CD4-positive, alpha-beta T cell treated with Interleukin-17A for 1 hour (primary cell): ENCODE measurements around the gene PRKG1.

Source experiments
- DNase-seq: peaks from one replicate; pipeline ENCODE4 v3.0.0-alpha.2; 2020

The PRKG1 gene

DNA sequence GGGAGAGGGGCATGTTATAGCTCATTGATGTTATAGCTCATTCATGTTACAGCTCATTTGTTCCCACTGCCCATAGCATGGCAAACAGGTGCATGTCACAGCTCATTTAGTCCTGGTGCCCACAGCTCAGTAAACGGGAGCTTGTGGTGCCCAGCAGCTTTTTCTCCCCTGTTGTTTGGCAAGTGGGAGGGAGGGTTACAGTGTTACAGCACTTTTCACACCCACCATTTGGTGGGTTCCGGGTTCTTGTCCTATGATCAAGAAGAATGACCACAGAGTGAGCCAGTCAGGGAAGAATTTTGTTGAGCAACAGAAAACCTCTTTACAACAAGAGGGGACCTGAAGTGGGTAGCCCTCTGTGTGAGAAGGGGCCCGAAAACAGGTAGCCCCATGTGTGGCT is 787.9 kb downstream of the PRKG1 start:
- no peak for DNase-seq

GRCh38 chr10:51867956-51868355 is 793.7 kb downstream of the PRKG1 start:
- no peak for DNase-seq

DNA sequence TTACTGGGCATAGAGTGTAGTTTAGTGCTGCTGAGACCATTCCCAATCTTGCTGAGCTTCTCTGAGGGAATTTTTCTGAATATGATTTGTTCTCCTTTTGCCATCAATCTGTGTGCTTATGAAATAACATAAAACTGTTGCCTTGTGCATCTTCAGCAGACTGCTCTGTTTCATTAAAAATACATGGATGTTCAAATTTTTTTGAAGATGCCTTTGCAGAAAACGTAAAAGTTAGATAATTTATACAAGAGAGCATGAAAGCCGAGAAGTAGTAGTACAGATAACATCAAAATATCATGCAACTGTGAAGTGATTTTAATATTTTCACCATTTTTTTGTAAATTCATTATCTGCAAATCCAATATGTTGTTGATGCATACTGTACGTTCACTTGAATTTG is 799.8 kb downstream of the PRKG1 start:
- DNase-seq, result no peak

DNA sequence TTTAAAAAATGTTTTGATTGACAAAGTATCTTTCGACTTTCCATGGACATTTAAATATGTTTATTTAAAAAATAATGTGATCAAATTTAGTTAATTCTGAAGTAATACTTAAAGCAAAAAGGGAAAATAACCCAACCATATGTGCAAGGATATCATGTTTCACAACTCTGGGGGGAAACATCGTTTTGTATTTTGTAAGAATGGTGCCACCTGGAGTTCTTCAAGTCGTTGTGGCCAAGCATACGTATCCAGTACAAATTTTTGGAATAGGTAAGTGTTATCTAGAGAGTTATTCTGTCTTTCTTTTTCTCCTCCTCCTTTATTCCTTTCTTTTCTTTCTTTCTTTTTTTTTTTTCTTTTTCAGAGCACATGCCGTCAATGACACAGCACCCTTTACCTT is 801.3 kb downstream of the PRKG1 start:
- no peak for DNase-seq

GRCh38 chr10:51876503-51876902 is 802.2 kb downstream of the PRKG1 start:
- DNase-seq, result no peak

DNA sequence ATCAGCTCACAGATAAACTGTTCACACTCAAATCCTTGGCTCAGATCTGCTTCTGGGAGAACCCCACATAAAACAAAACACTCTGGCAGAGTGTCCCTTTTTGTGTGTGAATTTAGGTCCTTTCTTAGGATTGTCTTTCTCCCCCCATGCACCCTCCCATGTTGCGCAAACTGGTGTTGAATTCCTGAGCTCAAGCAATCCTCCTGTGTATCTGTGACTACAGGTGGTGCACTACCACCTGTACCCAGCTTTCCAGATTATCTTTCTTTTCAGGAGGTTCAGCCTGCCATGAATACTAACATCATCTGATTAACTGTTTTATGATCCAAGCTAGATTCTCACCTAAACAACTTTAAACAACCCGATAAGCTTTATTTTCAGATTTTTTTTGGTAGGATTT is 802.7 kb downstream of the PRKG1 start:
- no peak for DNase-seq

DNA sequence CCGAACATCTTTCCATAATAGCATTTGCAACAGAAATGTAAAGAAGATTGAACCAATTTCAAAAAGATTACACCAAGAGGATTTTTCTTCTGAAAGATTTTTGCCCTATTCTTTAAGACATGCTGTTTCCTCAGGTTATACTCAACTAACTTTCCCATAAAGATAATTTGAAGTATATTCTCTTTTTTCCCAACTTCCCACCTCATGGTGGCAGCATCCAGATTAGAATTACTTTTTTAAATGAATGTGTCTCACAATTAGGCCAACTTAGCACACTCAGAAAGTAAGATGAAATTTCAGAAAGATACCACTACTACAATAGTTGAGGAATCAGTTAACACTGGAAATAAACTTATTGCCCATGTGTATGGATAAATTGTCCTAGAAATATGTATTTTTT is 803.3 kb downstream of the PRKG1 start:
- DNase-seq, result no peak

GRCh38 chr10:51878695-51879094 is 804.4 kb downstream of the PRKG1 start:
- DNase-seq, result no peak

GRCh38 chr10:51879238-51879637 is 805.0 kb downstream of the PRKG1 start:
- DNase-seq, result peak; percentile 1

GRCh38 chr10:51881213-51881612 is 806.9 kb downstream of the PRKG1 start:
- DNase-seq, result no peak

DNA sequence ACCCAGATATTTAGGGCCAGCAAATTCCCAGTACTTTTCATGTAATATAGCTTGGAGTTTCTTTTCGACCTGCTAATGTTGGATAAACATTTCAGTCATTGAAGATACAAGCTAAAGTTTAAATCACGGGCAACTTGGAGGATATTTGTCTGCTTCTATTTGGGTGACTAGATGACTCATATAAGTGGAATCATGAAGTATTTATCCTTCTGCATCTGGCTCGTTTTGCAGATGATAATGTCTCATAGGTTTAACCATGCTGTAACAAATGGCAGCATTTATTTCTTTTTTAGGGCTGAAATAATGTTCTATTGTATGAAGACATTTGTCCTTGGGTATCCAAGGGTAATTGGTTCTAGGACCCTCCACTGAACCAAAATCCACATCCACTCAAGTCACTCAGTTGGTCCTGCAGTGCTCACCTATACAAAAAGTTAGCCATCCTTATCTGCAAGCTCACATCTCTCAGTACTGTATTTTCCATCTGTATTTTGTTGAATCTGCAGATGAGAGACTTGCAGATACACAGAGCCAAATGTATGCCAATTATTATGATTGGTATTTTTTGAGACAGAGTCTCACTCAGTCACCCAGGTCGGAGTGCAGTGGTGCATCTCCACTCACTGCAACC is 812.3 kb downstream of the PRKG1 start:
- no peak for DNase-seq

- no peak for DNase-seq
Measured at GRCh38 chr10:51888263-51888662, 814.0 kb downstream of the PRKG1 start.

DNA sequence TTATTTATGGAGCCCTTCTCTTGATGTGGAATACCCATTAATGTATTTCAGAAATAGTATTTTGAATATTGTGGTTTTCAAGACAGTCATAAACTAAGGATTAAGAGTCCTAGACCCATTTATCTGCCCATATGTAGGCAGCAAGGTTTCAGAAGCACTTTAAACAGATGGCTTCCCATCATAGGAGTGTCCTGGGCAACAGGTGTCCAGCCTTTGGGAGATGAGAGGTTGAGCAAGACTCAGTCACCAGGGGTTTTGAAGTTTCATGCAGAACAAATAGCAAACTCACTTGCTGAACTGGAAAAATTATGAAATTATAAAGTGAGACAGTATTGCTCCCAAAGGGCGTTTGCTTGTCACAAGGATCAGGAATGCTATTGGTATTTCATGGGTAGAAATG is 818.0 kb downstream of the PRKG1 start:
- no peak for DNase-seq

DNA sequence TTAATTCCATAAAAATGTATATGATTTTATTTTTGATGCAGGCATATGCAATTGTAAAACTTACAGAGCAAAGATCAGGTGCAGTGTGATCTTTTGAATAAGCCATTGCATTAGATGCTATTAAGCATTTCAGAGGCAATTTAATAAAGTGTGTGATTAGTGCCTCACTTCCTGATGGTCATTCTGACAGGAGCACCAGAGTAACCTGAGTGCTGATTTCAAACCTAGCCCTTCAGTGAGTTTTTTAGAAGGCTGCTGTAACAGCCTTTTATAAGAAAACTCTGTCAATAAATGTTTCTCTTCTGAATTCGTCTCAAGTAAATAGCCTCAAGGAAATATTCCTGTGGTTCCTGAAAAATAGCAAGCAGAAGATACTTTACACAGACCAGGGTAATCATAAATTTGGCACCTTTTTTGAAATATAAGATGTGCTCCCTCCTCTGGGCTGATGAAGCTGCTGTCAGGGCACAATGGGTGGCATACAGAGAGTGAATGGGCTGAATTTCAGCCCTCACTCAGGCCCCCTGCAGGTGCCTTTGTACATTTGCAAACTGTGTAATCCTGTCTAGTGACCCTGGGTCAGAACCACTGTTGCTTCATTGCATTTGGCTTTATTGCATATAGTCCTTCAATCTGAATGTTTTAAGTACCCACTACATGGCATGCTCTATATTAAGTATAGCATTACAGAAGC is 818.8 kb downstream of the PRKG1 start:
- no peak for DNase-seq

DNA sequence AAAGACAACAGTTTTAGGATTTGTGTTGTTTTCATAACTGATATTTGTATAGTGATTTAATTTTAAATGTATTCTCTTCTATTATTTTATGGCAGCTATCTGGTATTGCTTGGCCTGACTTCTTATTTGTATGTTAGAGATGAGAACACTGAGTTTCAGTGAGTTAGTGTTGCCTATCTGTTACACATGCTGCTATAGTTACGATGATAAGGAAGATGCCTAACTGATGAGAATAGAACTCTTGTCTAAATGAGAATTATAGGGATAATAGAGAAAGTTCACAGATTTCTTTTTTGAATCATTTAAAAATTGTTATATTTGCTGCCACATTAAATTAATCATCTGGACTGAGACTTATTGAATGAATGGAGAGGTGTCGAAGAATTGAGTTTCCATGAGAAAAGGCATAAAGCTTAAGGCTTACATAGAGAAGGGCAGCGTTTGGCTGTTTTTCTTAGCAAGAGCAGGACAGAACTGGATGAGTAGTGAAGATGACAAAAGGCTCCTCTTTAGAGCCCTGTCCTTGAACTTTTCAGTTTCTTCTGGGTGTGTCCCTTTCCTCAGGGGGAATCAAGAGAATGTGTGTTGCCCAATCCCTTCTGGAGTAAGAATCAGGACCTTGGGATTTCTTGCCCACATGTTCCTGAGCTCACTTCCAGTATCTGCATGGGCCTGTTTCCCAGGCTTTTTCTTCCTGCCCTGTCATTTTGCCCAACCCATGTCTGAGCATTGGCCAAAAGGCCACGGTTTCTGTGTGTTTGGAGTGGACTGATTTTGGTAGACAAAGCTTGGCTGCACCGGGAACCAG is 820.7 kb downstream of the PRKG1 start:
- no peak for DNase-seq

- no peak for DNase-seq
Measured at GRCh38 chr10:51896849-51897248, 822.6 kb downstream of the PRKG1 start.

GRCh38 chr10:51897560-51897959 is 823.3 kb downstream of the PRKG1 start:
- no peak for DNase-seq

- DNase-seq, result no peak
Measured at GRCh38 chr10:51900180-51900579, 825.9 kb downstream of the PRKG1 start.

DNA sequence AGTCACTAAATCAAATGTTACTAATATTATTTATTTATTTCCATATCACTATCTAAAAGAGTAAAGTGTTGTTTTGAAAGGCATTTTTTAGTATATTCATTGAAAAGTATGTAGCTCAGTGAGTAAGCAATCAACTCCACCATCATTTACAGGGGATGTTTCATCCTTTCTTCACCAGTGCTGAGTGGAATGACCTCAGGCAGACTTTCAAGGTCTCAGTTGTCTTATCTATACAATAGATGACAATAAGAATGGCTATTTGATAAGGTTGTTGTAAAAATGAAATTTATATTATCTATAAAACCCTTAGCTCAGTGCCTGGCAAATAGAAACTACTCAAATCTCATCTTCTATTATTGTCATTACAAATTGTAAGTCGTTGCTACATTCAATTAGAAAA is 829.4 kb downstream of the PRKG1 start:
- no peak for DNase-seq

DNA sequence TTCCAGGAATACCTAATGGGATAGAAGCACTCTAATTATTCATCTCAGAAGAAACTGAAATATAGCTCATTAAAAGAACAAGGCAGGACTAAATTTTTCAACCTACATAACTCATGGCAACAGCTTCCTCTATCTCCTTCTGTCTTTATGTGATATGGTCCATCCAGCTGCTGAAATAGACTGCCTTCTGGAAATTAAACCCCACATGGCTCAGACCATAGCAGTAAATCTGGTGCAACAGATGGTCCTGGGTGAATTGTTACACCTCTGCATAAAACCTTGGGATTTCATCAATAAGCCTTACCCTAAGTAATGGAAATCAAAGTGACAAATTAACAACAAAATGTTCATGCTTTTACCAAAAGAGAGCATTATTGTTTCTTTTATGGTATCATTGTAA is 830.7 kb downstream of the PRKG1 start:
- no peak for DNase-seq

DNA sequence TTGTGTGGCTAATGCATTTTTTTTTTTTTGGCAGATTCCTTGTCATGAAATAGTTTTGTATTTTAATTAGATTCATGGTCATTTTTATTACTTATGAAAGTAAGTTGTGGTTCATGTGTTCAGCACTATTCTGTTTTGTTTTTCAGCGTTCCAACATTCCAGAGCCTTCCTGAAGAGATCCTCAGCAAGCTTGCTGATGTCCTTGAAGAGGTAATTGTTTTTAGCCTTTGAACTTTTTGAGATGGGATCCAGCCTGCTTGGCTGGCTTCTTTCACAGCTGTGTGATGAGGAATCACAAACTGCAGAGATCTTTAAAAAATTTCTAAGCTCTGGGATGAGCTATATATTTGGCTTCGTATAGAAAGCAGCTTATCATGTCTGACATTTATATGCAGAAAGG is 833.1 kb downstream of the PRKG1 start:
- DNase-seq, result no peak

DNA sequence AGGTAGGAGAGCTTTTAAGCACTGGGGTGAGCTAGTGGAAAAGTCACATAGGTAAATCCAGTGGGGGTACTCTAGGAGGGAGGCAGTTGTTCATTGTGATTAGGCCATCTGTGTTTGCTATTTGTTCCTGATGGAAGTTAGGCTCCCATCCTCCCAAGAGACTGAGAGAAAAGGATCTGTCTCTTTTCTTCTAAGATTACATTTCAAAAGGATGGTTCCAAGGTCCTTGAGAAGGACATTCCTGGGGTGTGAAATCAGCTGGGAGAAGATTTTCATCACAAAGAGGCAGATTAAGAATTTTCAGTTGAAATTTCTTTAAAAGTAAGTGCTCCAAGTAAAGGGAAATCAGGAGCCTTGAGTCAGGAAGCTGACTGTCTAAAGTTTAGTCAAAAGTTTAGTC is 835.9 kb downstream of the PRKG1 start:
- no peak for DNase-seq

DNA sequence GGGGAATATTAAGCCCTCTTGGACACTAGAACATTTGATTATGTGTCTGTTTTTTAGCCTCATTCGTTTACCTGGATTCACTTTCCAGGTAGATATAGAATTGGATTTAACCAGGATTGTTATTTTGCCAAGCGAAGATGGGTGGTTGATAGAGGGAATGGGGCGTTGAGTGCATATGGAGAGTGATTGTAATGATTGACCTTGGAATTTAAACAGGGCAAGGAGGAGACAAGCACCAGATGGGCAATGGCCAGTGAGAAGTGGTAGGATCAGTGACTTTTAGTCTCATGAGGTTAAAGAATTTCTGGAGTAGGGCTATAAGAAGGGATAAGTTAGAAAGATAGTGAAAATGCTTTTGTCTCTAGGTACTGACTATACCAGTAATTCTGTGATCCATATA is 836.3 kb downstream of the PRKG1 start:
- DNase-seq, result no peak

- no peak for DNase-seq
Measured at GRCh38 chr10:51911723-51912122, 837.4 kb downstream of the PRKG1 start.
